Uterus (tissue), 4 donors: Measurements from ENCODE around the gene ORM1. TPM values are rescaled to one million over a fixed set of nuclear protein-coding genes. Genes with fewer than 3 reads are reported as not detected.

Experiments used
- DNase-seq, 2 donors: peaks; one replicate each; pipeline ENCODE4 v3.0.0-alpha.2; 2019 to 2020
- H3K27ac ChIP-seq, 2 donors: fragments of 200-600 bp; sonication (generic); 1 replicate in 1 of 2; 2 replicates in 1 of 2; pipeline ENCODE4 v1.5.1; 2016 to 2018
- H3K27me3 ChIP-seq, 2 donors: fragments of 200-600 bp; sonication (generic); one replicate each; pipeline ENCODE4 v1.5.1; 2018 to 2019; ENCODE audit warnings: control low read depth in 1 of 2
- H3K36me3 ChIP-seq, 2 donors: fragments of 200-600 bp; sonication (generic); one replicate each; pipeline ENCODE4 v1.5.1; 2019; ENCODE audit warnings: control low read depth in 1 of 2
- H3K4me1 ChIP-seq, 2 donors: fragments of 200-600 bp; sonication (generic); one replicate each; pipeline ENCODE4 v1.5.1; 2018 to 2019; ENCODE audit warnings: control low read depth in 1 of 2
- H3K4me3 ChIP-seq, 2 donors: fragments of 200-600 bp; sonication (generic); 1 replicate in 1 of 2; 2 replicates in 1 of 2; pipeline ENCODE4 v1.5.1; 2018 to 2019; ENCODE audit warnings: mild to moderate bottlenecking in 1 of 2
- H3K9me3 ChIP-seq, 2 donors: fragments of 200-600 bp; sonication (generic); one replicate each; pipeline ENCODE4 v1.5.1; 2019; ENCODE audit warnings: control low read depth in 1 of 2
- POLR2A ChIP-seq, 2 donors: fragments of 450-650 bp; IDR thresholded peaks; one replicate each; pipeline ENCODE4 v1.6.1; 2016; ENCODE audit warnings: antibody characterized with exemption in 2 of 2, mild to moderate bottlenecking in 1 of 2, moderate library complexity in 1 of 2
- intact Hi-C: fragments of 100-400 bp; cut with DNase I; formaldehyde crosslinking; loops from one replicate; pipeline ENCODE4 v1.15.1; 2023; ENCODE audit warnings: low total_unique reads
- total RNA-seq, 4 donors: library from RNA; depleted of rRNA in 3 of 4; stranded (reverse); fragments of >200 nt in 3 of 4; gene quantifications; one replicate each; pipeline versions ENCODE4 v1.1.0 to v1.2.4, GENCODE V29; 2014 to 2023
- TF ChIP-seq, protein P1 (sequence below), 4 experiments: fragments of 200-600 bp in 2 of 4; fragments of 450-650 bp in 2 of 4; sonication (generic) in 2 of 4; IDR thresholded peaks; one replicate each; pipeline ENCODE4 v1.5.1; 2016 to 2019; ENCODE audit warnings: antibody characterized with exemption in 4 of 4, mild to moderate bottlenecking in 2 of 4, moderate library complexity in 1 of 4
- donor health status: DM: yes; HTN: yes; CAD: no.

ORM1 gene
- total RNA-seq, 4 donors from 2014 or later, result 1.9 to 2.4 TPM; not detected in 2

DNA sequence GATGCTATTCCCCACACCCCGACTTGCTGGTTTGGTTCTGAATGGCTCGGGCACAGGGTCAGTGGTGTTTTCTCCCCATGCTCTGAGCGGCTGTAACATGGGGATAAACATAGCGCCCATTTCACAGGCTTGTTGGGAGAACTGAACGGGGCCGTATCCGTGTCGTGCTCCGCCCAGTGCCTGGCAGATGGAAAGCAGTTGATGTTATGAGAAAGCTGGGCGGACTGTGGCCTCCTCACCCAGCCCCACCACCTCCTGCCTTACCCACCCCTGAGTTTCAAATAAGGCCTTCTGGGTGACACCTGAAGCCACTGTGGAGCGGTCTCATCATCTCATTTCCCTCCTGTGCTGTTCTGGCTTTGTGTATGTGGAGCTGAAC is 21.3 kb downstream of the ORM1 start:
- Histone ChIP-seq H3K36me3 (no peaks in the 10 kb centered on the region), H3K4me1 (peaks cover 0 to 3% of the 10 kb centered on the region in 2 donors), H3K27ac (peak overlapping the region in 1 of 2 donors; percentile 16), H3K9me3 (no peaks in the 10 kb centered on the region), H3K27me3 (no peaks in the 10 kb centered on the region), H3K4me3 (no peak overlapping the region)
- no peak for DNase-seq
- TF ChIP-seq, protein P1, sequence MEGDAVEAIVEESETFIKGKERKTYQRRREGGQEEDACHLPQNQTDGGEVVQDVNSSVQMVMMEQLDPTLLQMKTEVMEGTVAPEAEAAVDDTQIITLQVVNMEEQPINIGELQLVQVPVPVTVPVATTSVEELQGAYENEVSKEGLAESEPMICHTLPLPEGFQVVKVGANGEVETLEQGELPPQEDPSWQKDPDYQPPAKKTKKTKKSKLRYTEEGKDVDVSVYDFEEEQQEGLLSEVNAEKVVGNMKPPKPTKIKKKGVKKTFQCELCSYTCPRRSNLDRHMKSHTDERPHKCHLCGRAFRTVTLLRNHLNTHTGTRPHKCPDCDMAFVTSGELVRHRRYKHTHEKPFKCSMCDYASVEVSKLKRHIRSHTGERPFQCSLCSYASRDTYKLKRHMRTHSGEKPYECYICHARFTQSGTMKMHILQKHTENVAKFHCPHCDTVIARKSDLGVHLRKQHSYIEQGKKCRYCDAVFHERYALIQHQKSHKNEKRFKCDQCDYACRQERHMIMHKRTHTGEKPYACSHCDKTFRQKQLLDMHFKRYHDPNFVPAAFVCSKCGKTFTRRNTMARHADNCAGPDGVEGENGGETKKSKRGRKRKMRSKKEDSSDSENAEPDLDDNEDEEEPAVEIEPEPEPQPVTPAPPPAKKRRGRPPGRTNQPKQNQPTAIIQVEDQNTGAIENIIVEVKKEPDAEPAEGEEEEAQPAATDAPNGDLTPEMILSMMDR (IDR thresholded peaks at IDR 0.05), result no peak
- TF ChIP-seq POLR2A (IDR thresholded peaks at IDR 0.05), result no peak
- intact Hi-C loops, result loop anchor here (10.0 kb wide), 1 partner anchor 141 kb away; no protein-coding TSS in a partner anchor

DNA sequence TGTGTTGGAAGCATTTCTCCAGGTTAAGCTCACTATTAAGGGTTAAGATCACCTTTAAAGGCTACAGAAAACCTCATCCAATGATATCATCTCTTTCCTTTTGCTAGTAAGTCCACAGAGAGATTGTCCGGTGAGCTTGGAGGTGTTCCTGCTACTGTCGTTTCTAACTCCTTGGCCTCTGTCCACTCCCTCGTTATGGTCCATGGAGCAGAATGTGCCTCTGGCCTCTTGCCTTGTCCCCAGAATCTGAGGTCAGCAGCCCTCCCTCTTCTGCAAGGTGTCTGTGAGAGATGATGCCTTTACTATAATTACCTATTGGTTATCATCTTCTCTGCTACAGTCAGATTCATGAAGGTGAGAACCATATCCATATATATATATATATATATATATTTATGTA is 21.8 kb downstream of the ORM1 start:
- Histone ChIP-seq H3K4me3 (no peak overlapping the region), H3K9me3 (no peaks in the 10 kb centered on the region), H3K4me1 (peaks cover 4 to 9% of the 10 kb centered on the region in 2 donors), H3K27ac (peak overlapping the region in 1 of 2 donors; percentile 16), H3K27me3 (no peaks in the 10 kb centered on the region), H3K36me3 (no peaks in the 10 kb centered on the region)
- TF ChIP-seq, protein P1 (IDR thresholded peaks at IDR 0.05), result no peak
- TF ChIP-seq POLR2A (IDR thresholded peaks at IDR 0.05), result no peak
- no peak for DNase-seq
- intact Hi-C loops, result loop anchor here (10.0 kb wide), 1 partner anchor 140 kb away; no protein-coding TSS in a partner anchor

DNA sequence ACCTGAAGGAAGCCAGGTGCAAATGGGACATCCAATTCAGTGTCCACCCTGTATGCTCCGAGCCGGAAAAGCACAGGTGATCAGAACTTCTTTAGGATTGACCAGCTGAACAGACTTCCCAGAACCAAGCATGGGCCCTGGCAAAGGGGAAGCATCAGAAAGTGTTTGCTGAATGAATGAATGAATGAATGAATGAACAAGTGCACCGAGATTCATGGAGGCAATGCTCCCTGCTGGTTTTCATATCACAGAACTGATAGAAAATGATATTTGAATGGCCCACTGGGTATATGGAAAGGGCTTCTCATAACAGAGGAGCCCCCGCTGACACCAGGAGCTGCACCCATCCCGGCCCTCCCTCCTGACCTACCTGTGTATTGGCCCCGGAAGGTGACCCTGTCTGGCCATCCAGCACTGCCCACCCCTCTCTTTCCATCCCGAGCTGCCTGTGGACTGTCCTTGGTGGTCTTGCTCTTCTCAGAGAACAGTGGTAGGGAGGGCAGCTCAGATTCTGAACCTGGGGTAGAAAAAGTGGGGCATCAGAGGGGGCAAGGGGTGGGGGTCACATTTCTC is 22.7 kb downstream of the ORM1 start:
- no peak for TF ChIP-seq POLR2A (IDR thresholded peaks at IDR 0.05)
- TF ChIP-seq, protein P1 (IDR thresholded peaks at IDR 0.05), result no peak
- Histone ChIP-seq H3K9me3 (no peaks in the 10 kb centered on the region), H3K27me3 (no peaks in the 10 kb centered on the region), H3K4me1 (peaks cover 5 to 11% of the 10 kb centered on the region in 2 donors), H3K4me3 (no peak overlapping the region), H3K27ac (no peak overlapping the region), H3K36me3 (no peaks in the 10 kb centered on the region)
- intact Hi-C loops, result loop anchor here (10.0 kb wide), 1 partner anchor 139 kb away; no protein-coding TSS in a partner anchor
- DNase-seq, result no peak

DNA sequence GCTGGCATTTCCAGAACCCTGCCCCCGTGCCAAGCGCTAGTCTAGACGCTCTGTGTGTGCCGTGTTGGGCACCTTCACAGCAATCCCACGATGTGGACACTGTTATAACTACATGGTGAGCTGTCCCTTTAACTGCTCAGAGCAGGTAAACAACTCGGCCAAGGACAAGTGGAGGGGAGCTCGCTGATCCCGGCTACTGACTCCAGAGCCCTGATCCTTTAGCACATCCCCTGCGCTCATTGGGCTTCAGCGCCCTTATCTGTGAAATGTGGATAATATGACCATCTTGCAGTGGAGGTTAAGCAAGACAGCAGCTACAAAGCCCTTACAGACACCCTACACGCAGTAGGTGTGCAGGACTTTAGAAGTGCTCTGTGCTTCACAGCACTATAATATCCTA is 23.2 kb downstream of the ORM1 start:
- no peaks in the 10 kb centered on the region for H3K27me3 ChIP-seq
- H3K9me3 ChIP-seq, result no peaks in the 10 kb centered on the region
- H3K4me1 ChIP-seq, result peaks cover 5 to 11% of the 10 kb centered on the region in 2 donors
- DNase-seq, result no peak
- no peak overlapping the region for H3K4me3 ChIP-seq
- H3K27ac ChIP-seq, result peak overlapping the region in 1 of 2 donors; percentile 5
- intact Hi-C loops, result loop anchor here (10.0 kb wide), 1 partner anchor 139 kb away; no protein-coding TSS in a partner anchor
- no peak for TF ChIP-seq POLR2A (IDR thresholded peaks at IDR 0.05)
- TF ChIP-seq, protein P1 (IDR thresholded peaks at IDR 0.05), result no peak
- H3K36me3 ChIP-seq, result no peaks in the 10 kb centered on the region

DNA sequence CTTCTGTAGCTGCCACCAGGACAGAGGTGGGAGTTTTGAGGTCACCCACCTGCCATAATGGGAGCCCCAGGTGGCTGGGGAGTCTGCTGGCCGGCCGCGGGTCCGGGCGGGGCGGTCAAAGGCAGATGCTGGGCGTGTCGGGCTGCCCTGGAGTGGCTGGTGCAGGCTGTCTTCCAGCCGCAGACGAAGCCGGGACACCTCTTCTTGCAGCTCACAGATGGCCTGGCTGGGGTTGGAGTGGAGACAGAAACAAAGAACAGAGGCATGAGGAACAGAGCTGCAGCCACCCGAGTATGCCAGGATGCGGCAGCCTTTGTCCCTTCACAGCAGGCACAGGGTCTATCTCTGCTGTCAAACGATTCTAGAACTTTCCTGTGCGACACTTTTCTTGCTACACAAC is 24.8 kb downstream of the ORM1 start:
- no peak overlapping the region for H3K4me3 ChIP-seq
- no peak for DNase-seq
- intact Hi-C loops, result loop anchor here (10.0 kb wide), 1 partner anchor 137 kb away; no protein-coding TSS in a partner anchor
- no peaks in the 10 kb centered on the region for H3K27me3 ChIP-seq
- no peaks in the 10 kb centered on the region for H3K36me3 ChIP-seq
- peaks cover 5 to 11% of the 10 kb centered on the region in 2 donors for H3K4me1 ChIP-seq
- TF ChIP-seq, protein P1 (IDR thresholded peaks at IDR 0.05), result no peak
- no peak for TF ChIP-seq POLR2A (IDR thresholded peaks at IDR 0.05)
- H3K27ac ChIP-seq, result peak overlapping the region; percentile 80 to 84
- H3K9me3 ChIP-seq, result no peaks in the 10 kb centered on the region
